ENCODE results near the gene VDR.
A peak's percentile ranks its signal among the peaks of the same experiment; 100 is the strongest.
"Not testable (repeated sequence)": the region's sequence is repeated elsewhere in the genome, so short reads cannot be mapped to it uniquely, and the experiment has no call there.

The VDR gene

DNA sequence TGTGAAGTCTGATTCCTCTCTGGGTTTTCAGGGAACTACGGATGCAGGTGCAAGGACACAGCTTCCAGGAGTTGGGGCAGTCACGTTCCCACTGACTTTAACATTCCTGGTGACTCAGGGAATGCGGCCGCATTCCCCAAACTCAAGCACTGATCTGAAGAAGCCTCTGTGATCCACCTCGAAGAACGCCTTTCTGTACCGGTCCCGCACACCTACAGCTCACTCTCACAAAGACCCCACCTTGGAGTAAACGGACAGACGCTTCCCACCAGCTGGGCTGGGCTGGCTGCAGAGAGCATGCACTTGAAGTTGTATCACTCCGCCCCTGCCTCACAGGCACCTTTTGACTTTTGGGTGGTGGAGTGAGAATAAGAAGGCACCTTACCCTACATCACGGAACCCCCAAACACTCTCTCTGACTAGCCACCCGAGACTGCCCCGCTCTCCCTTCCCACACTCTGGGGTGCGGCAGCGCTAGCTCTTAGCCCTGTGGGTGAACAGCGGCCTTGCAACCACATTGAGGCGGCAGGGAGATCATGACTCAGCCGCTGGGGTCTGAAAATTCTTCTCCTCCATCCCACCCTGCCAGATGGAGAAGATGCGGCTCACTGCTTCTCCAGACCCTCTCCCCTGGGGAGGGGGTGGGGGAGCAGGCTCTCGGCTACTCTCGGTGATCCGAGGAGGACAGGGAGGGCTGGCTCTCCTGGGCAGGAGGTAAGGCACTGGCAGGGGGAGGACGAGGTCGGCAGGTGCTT, 61.4 kb downstream of the VDR start:
- TF ChIP-seq Cebpa-rat (IDR thresholded peaks at IDR 0.05) = no peak
- Histone ChIP-seq H3K27me3 (no peaks in the 10 kb centered on the region), H3K36me3 (peaks cover 0 to 50% (median 0%) of the 10 kb centered on the region in 11 experiments; a peak in 6 of 22 replicates), H3K9ac (no peak overlapping the region), H3K27ac (no peak overlapping the region), H3K4me3 (no peak overlapping the region), H3K9me3 (replicated peaks in 1 of 11) (no peaks in the 10 kb centered on the region), H3K4me1 (peaks cover under 1 to 17% (median 9%) of the 10 kb centered on the region in 10 experiments; a peak in 12 of 20 replicates), H4K20me1 (no peaks in the 10 kb centered on the region; a peak in 1 of 22 replicates), H3K4me2 (peak overlapping the region in 7 of 11 experiments; percentile 5 to 41 (median 11); a peak in 5 of 22 replicates)

DNA sequence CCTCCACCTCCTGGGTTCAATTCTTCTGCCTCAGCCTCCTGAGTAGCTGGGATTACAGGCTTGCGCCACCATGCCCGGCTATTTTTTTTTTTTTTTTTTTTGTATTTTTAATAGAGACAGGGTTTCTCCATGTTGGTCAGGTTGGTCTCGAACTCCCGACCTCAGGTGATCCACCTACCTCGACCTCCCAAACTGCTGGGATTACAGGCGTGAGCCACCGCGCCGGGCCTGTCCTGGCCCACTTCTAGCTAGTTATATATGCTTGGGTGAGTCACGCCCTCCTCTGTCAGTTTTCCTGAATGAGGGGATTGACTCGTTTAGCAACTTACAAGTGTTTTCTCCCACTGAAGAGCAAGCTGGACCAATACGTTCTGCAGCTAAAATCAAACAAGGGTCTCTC, 62.3 kb downstream of the VDR start:
- H3K4me2 ChIP-seq; H3K9ac ChIP-seq; H3K27ac ChIP-seq; H3K4me3 ChIP-seq; H3K9me3 ChIP-seq (replicated peaks in 1 of 11); H3K27me3 ChIP-seq; H4K20me1 ChIP-seq: not testable (repeated sequence)
- Histone ChIP-seq H3K4me1 (peaks cover 6 to 26% (median 12%) of the 10 kb centered on the region in 10 experiments; a peak in 16 of 20 replicates), H3K36me3 (peaks cover 0 to 45% (median 0%) of the 10 kb centered on the region in 11 experiments; a peak in 6 of 22 replicates)

GRCh38 chr12:47841910-47842309, 62.9 kb downstream of the VDR start:
- no peaks in the 10 kb centered on the region for H3K27me3 ChIP-seq

DNA sequence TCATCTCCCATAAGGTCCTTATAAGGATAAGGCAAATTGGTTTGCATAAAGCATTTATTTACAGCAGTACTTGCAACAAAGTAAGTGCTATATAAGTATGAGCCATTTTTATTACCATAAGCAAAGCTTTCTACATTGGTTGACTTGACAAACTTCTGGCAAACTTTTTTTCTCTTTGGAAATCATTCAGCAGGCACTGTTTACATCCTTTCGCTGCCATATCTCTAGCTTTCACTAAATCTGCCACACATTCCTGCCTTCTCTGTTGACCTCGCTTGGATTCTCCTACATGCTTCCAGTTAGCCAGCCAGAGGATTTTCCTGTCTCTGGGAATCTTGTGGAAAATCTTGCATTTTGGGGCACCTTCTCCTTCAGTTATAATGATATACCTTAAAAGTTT, 63.3 kb downstream of the VDR start:
- H3K9me3 ChIP-seq (replicated peaks in 1 of 11) = no peaks in the 10 kb centered on the region

More at GRCh38 chr12:47841910-47842309, 62.9 kb downstream of the VDR start:
- H3K4me1 ChIP-seq = peaks cover 8 to 31% (median 14%) of the 10 kb centered on the region in 10 experiments; a peak in 16 of 20 replicates
- no peak overlapping the region for H3K4me3 ChIP-seq
- H4K20me1 ChIP-seq = no peaks in the 10 kb centered on the region; a peak in 1 of 22 replicates
- no peak for TF ChIP-seq Cebpa-rat (IDR thresholded peaks at IDR 0.05)
- H3K4me2 ChIP-seq = no peak overlapping the region
- no peak overlapping the region for H3K9ac ChIP-seq
- H3K9me3 ChIP-seq (replicated peaks in 1 of 11) = no peaks in the 10 kb centered on the region
- H3K36me3 ChIP-seq = peaks cover 0 to 41% (median 0%) of the 10 kb centered on the region in 11 experiments; a peak in 6 of 22 replicates
- H3K27ac ChIP-seq = no peak overlapping the region

DNA sequence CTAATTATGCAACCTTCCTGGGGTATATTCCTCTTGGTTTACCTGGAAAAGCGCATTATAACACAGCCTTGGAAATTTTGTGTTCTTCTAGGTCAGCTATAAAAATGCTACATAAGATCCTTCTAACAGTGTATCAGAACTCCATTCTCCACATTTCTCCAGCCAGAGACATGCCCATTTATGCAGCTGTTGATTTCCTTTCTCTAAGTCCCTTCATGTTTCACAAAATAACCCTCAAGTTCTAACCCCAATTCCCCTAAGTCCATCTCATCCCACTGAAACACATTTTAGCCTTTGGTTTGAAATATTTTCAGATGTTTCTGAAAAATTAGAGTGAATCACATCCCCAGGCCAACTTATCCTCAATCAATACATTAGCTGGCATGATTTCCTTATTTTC, 64.2 kb downstream of the VDR start:
- H3K9me3 ChIP-seq (replicated peaks in 1 of 11) = no peaks in the 10 kb centered on the region
- no peaks in the 10 kb centered on the region for H3K27me3 ChIP-seq
- H3K4me3 ChIP-seq = no peak overlapping the region
- H3K36me3 ChIP-seq = peaks cover 0 to 28% (median 0%) of the 10 kb centered on the region in 11 experiments; a peak in 5 of 22 replicates
- no peak overlapping the region for H3K4me2 ChIP-seq
- H3K9ac ChIP-seq = no peak overlapping the region
- peaks cover 16 to 43% (median 21%) of the 10 kb centered on the region in 10 experiments for H3K4me1 ChIP-seq
- no peak overlapping the region for H3K27ac ChIP-seq
- H4K20me1 ChIP-seq = no peaks in the 10 kb centered on the region; a peak in 1 of 22 replicates
- no peak for TF ChIP-seq Cebpa-rat (IDR thresholded peaks at IDR 0.05)

More for the DNA sequence above, 63.3 kb downstream of the VDR start:
- Histone ChIP-seq H3K27me3 (no peaks in the 10 kb centered on the region), H3K4me3 (no peak overlapping the region), H3K4me2 (no peak overlapping the region), H3K9ac (no peak overlapping the region), H3K4me1 (peaks cover 8 to 34% (median 14%) of the 10 kb centered on the region in 10 experiments; a peak in 16 of 20 replicates), H4K20me1 (no peaks in the 10 kb centered on the region; a peak in 1 of 22 replicates), H3K36me3 (peaks cover 0 to 37% (median 0%) of the 10 kb centered on the region in 11 experiments; a peak in 6 of 22 replicates), H3K27ac (no peak overlapping the region)
- TF ChIP-seq Cebpa-rat (IDR thresholded peaks at IDR 0.05) = no peak

- no peaks in the 10 kb centered on the region for H3K9me3 ChIP-seq (replicated peaks in 1 of 11)
- H3K27ac ChIP-seq = no peak overlapping the region
- peaks cover 24 to 51% (median 32%) of the 10 kb centered on the region in 10 experiments for H3K4me1 ChIP-seq
- H3K9ac ChIP-seq = no peak overlapping the region
- no peak overlapping the region for H3K4me3 ChIP-seq
- no peak overlapping the region for H3K4me2 ChIP-seq
- no peaks in the 10 kb centered on the region; a peak in 1 of 22 replicates for H4K20me1 ChIP-seq
- peaks cover 0 to 16% (median 0%) of the 10 kb centered on the region in 11 experiments; a peak in 3 of 22 replicates for H3K36me3 ChIP-seq
- no peak for TF ChIP-seq Cebpa-rat (IDR thresholded peaks at IDR 0.05)
- no peaks in the 10 kb centered on the region for H3K27me3 ChIP-seq
Measured at GRCh38 chr12:47839214-47839876, 65.4 kb downstream of the VDR start.

GRCh38 chr12:47838286-47838931, 66.4 kb downstream of the VDR start:
- peak overlapping the region in 1 of 11 experiments; percentile 13; a peak in 1 of 22 replicates for H3K4me2 ChIP-seq
- H3K9ac ChIP-seq = no peak overlapping the region
- H3K36me3 ChIP-seq = peaks cover 0 to 6% (median 0%) of the 10 kb centered on the region in 11 experiments; a peak in 3 of 22 replicates

GRCh38 chr12:47837190-47838171, 67.3 kb downstream of the VDR start:
- Histone ChIP-seq H3K9me3 (replicated peaks in 1 of 11) (no peaks in the 10 kb centered on the region), H3K36me3 (no peaks in the 10 kb centered on the region), H3K4me2 (peak overlapping the region in 4 of 11 experiments; percentile 3 to 42 (median 8); a peak in 4 of 22 replicates), H4K20me1 (no peaks in the 10 kb centered on the region), H3K4me1 (peaks cover 29 to 66% (median 46%) of the 10 kb centered on the region in 10 experiments), H3K4me3 (no peak overlapping the region), H3K27me3 (no peaks in the 10 kb centered on the region), H3K27ac (no peak overlapping the region), H3K9ac (no peak overlapping the region)
- no peak for TF ChIP-seq Cebpa-rat (IDR thresholded peaks at IDR 0.05)

More at GRCh38 chr12:47838286-47838931, 66.4 kb downstream of the VDR start:
- TF ChIP-seq Cebpa-rat (IDR thresholded peaks at IDR 0.05) = no peak
- H3K4me3 ChIP-seq = no peak overlapping the region
- peaks cover 25 to 56% (median 37%) of the 10 kb centered on the region in 10 experiments for H3K4me1 ChIP-seq
- H3K27ac ChIP-seq = no peak overlapping the region
- H3K27me3 ChIP-seq = no peaks in the 10 kb centered on the region
- H4K20me1 ChIP-seq = no peaks in the 10 kb centered on the region
- H3K9me3 ChIP-seq (replicated peaks in 1 of 11) = no peaks in the 10 kb centered on the region
